Suprapubic skin (tissue), 3 donors: ENCODE results near the gene IQCK.

Source experiments
- EP300 ChIP-seq: sonication (generic); formaldehyde crosslinking; IDR thresholded peaks from one replicate; pipeline ENCODE4 v1.6.1; 2017; ENCODE audit warnings: antibody characterized with exemption
- POLR2A ChIP-seq, 2 donors: fragments of 450-650 bp; IDR thresholded peaks; one replicate each; pipeline ENCODE4 v1.6.1; 2017; ENCODE audit warnings: antibody characterized with exemption in 2 of 2, mild to moderate bottlenecking in 2 of 2, moderate library complexity in 2 of 2
- TF ChIP-seq, protein P1 (sequence below), 2 donors: fragments of 200-600 bp in 1 of 2; fragments of 450-650 bp in 1 of 2; sonication (generic) in 1 of 2; IDR thresholded peaks; one replicate each; pipeline ENCODE4 v1.5.1; 2016 to 2019; ENCODE audit warnings: antibody characterized with exemption in 2 of 2, mild to moderate bottlenecking in 1 of 2, moderate library complexity in 1 of 2

DNA sequence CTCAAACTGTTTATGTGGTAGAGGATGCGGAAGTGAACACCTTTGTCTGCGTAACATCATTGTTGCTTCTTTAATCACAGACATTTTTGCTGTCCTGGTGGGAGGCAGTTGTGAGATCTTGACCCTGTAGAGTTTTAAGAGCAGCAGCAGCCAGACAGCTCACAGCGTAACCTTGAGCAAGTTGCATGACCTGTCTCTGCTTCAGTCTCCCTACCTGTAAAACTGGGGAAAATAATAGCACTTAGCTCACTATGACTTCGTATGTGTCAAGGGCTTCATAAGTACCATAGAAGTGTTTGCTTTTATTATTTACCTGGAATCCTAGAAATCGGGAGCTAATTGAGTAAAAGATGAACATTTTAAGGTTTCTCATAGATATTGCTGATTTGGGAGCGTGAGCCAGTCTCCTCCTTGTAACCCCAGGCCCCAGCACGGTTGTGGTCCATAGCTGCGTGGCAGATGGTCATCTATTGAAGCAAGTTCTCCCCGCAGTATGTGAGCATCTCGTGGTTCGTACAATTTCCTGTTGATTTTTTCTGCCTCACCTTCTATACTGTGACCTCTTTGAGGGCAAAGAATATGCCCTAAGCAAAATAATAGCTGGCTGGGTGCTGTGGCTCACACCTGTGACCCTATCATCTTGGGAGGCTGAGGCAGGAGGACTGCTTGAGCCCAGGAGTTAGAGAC lies 132.2 kb downstream of the IQCK start:
- TF ChIP-seq EP300 (no peak), POLR2A (IDR thresholded peaks at IDR 0.05) (no peak)
- TF ChIP-seq, protein P1, sequence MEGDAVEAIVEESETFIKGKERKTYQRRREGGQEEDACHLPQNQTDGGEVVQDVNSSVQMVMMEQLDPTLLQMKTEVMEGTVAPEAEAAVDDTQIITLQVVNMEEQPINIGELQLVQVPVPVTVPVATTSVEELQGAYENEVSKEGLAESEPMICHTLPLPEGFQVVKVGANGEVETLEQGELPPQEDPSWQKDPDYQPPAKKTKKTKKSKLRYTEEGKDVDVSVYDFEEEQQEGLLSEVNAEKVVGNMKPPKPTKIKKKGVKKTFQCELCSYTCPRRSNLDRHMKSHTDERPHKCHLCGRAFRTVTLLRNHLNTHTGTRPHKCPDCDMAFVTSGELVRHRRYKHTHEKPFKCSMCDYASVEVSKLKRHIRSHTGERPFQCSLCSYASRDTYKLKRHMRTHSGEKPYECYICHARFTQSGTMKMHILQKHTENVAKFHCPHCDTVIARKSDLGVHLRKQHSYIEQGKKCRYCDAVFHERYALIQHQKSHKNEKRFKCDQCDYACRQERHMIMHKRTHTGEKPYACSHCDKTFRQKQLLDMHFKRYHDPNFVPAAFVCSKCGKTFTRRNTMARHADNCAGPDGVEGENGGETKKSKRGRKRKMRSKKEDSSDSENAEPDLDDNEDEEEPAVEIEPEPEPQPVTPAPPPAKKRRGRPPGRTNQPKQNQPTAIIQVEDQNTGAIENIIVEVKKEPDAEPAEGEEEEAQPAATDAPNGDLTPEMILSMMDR (IDR thresholded peaks at IDR 0.05), result no peak
